ENCODE measurements around the gene LAMA2.

- TF ChIP-seq POLR2A (IDR thresholded peaks at IDR 0.05) (no peak), CTCF (IDR thresholded peaks at IDR 0.05 in 8 of 11, conservative IDR thresholded peaks at IDR 0.05 in 3 of 11) (no peak)
These were observed 206.4 kb downstream of the LAMA2 start for GRCh38 chr6:129089357-129089756.

Data from spleen (tissue), 7 donors.